Measurements from ENCODE around the gene MGAT5. TPM values are rescaled to one million over a fixed set of nuclear protein-coding genes. Genes with fewer than 3 reads are reported as not detected.

Gene MGAT5
- total and polyA plus RNA-seq, 5 experiments from 2014 or later: 3.6 to 61.1 (median 5.8) TPM

- Mint-ChIP-seq H3K27me3 (no peaks in the 10 kb centered on the region), H3K4me3 (peak overlapping the region in 8 of 10 donors; percentile 0 to 75 (median 54)), H3K4me1 (peaks cover 43 to 93% (median 75%) of the 10 kb centered on the region in 4 donors), H3K27ac (peak overlapping the region in 9 of 10 donors; percentile 1 to 86 (median 17)), H3K36me3 (no peaks in the 10 kb centered on the region), H3K9me3 (no peaks in the 10 kb centered on the region)
- DNase-seq: peak; percentile 45 to 87 (median 67)
- peak; percentile 55 to 65 for ATAC-seq
- POLR2A ChIA-PET: interaction anchor here (0.8 to 4.7 kb wide), 3 partner anchors 10 to 126 kb away, joined by 3 to 25 read pairs (median 7); no protein-coding TSS in a partner anchor
These were observed 8.4 kb upstream of the MGAT5 start for GRCh38 chr2:134245340-134245984.

- peaks cover 44 to 97% (median 84%) of the 10 kb centered on the region in 4 donors for H3K4me1 Mint-ChIP-seq
- DNase-seq (no peak), ATAC-seq (no peak)
- no peaks in the 10 kb centered on the region for H3K36me3 Mint-ChIP-seq
- peak overlapping the region in 9 of 10 donors; percentile 6 to 70 (median 45) for H3K27ac Mint-ChIP-seq
- H3K4me3 Mint-ChIP-seq: peak overlapping the region in 9 of 10 donors; percentile 42 to 78 (median 56)
- H3K9me3 Mint-ChIP-seq: no peaks in the 10 kb centered on the region
- POLR2A ChIA-PET: interaction anchor here (1.8 to 4.7 kb wide), 2 partner anchors 65 to 127 kb away, joined by 7 to 25 read pairs; no protein-coding TSS in a partner anchor
- H3K27me3 Mint-ChIP-seq: no peaks in the 10 kb centered on the region
These were observed 7.6 kb upstream of the MGAT5 start for GRCh38 chr2:134246154-134246874.

DNA sequence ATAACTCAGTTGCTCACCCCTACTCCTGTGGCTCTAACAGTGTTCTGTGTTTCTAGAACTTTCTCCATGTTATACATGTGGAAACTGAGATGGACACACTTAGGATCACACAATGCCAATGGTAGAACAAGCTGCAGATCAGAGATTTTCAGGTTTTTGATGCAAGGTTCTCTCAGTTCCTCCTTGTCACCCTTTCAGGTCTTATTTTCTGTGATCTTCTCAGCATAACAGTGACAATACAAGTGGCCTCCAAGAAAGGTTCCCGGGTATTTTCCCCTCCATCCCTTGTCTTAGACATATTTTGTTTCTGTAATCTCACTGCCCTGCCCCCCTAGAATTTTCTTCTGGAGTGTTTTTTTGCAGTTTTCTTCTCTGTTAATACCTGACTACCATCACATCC, 6.2 kb upstream of the MGAT5 start:
- Mint-ChIP-seq H3K4me1 (peaks cover 52 to 99% (median 91%) of the 10 kb centered on the region in 4 donors), H3K4me3 (peak overlapping the region in 7 of 10 donors; percentile 19 to 78 (median 39)), H3K36me3 (no peaks in the 10 kb centered on the region), H3K27ac (peak overlapping the region in 5 of 10 donors; percentile 24 to 76 (median 45)), H3K27me3 (no peaks in the 10 kb centered on the region), H3K9me3 (no peaks in the 10 kb centered on the region)
- ATAC-seq: no peak
- DNase-seq: no peak
- POLR2A ChIA-PET: no interaction called here

DNA sequence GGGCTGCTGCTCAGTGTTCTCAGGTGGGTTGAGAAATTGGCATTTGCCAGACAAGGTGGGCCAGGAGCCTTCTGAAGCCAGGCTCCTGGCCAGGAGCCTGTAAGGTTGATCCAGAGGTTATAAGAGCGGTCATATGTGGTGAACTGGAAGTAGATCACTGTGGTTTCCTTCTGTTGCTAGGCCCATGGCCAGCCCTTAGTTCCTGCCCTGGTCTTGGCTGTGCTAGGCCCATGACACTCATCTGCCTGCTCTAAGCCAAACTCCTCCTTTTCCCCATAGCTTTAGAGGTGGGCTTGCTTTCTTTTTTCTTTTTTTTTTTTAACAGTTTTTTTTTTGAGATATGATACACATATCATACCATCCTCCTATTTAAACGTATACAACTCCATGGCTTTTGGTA, 5.0 kb upstream of the MGAT5 start:
- peaks cover 0 to 4% (median 2%) of the 10 kb centered on the region in 3 donors for H3K36me3 Mint-ChIP-seq
- ATAC-seq (no peak), DNase-seq (no peak)
- no peaks in the 10 kb centered on the region for H3K27me3 Mint-ChIP-seq
- peak overlapping the region in 1 of 10 donors; percentile 39 for H3K4me3 Mint-ChIP-seq
- H3K4me1 Mint-ChIP-seq: peaks cover 52 to 99% (median 91%) of the 10 kb centered on the region in 4 donors
- peak overlapping the region in 2 of 10 donors; percentile 73 to 76 for H3K27ac Mint-ChIP-seq
- no peaks in the 10 kb centered on the region for H3K9me3 Mint-ChIP-seq
- POLR2A ChIA-PET: interaction anchor here (0.6 kb wide), 2 partner anchors 9 to 13 kb away, joined by 3 to 5 read pairs; no protein-coding TSS in a partner anchor

DNA sequence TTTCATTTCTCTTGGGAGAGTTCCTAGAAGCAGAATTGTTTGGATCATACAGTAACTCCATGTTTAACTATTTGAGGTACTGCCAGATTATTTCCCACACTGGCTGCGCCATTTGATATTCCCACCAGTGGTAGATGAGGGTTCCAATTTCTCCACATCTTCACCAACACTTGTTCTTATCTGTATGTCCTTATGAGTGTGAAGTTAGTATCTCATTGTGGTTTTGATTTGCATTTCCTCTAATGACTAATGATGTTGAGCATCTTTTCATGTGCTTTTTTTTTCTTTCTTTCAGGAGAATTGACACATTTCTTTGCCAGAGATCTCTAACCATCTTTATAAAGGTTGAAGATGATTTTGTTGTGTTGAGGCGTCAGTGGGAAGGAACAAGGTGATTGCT, 4.1 kb upstream of the MGAT5 start:
- H3K27me3 Mint-ChIP-seq: no peaks in the 10 kb centered on the region
- DNase-seq: no peak
- peak overlapping the region in 4 of 10 donors; percentile 1 to 27 (median 24) for H3K4me3 Mint-ChIP-seq
- POLR2A ChIA-PET: no interaction called here
- peaks cover 50 to 99% (median 91%) of the 10 kb centered on the region in 4 donors for H3K4me1 Mint-ChIP-seq
- no peaks in the 10 kb centered on the region for H3K9me3 Mint-ChIP-seq
- peaks cover 0 to 12% (median 10%) of the 10 kb centered on the region in 3 donors for H3K36me3 Mint-ChIP-seq
- no peak for ATAC-seq
- peak overlapping the region in 3 of 10 donors; percentile 0 to 80 (median 73) for H3K27ac Mint-ChIP-seq

- peaks cover 0 to 16% (median 15%) of the 10 kb centered on the region in 3 donors for H3K36me3 Mint-ChIP-seq
- H3K4me1 Mint-ChIP-seq: peaks cover 47 to 96% (median 88%) of the 10 kb centered on the region in 4 donors
- H3K27me3 Mint-ChIP-seq: no peaks in the 10 kb centered on the region
- no peaks in the 10 kb centered on the region for H3K9me3 Mint-ChIP-seq
- H3K4me3 Mint-ChIP-seq: peak overlapping the region in 1 of 10 donors; percentile 2
- no peak for ATAC-seq
- POLR2A ChIA-PET: interaction anchor here (0.6 to 1.7 kb wide), 2 partner anchors 12 to 20 kb away, joined by 3 read pairs; no protein-coding TSS in a partner anchor
- no peak for DNase-seq
- H3K27ac Mint-ChIP-seq: peak overlapping the region in 1 of 10 donors; percentile 73
These were observed 2.9 kb upstream of the MGAT5 start for GRCh38 chr2:134250840-134251461.

DNA sequence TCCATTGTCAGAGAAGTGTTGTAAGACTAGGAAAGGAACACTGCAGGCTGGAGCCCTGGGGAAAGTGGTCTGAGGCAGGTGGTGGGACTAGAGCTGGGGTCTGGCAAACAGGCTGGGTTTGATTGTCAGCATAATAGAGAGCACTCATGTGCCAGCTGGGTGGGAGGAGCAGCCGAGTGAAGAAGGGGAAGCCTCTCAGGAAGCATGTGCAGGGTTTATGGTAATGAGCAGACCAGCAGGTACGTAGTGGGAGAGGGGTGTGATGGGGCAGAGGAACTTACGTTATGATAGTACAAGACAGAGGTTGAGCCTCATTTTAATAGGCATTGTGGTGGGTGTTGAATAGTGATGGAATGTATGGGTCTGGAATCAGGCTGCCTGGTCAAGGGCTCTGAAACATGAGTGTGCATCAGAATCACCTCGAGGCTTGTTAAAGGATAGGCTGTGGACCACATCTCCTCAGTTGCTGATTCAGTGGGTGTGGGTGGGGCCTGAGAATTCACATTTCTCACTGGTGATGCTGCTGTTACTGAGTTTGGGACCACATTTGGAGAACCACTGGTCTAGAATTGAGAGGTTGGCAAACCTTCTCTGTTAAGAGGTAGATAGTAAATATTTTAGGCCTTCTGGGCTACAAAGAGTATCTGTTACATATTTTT, 1.7 kb upstream of the MGAT5 start:
- Mint-ChIP-seq H3K4me3 (peak overlapping the region in 4 of 10 donors; percentile 12 to 60 (median 37)), H3K27me3 (no peaks in the 10 kb centered on the region), H3K36me3 (peaks cover 0 to 16% (median 15%) of the 10 kb centered on the region in 3 donors), H3K4me1 (peaks cover 42 to 96% (median 83%) of the 10 kb centered on the region in 4 donors), H3K9me3 (no peaks in the 10 kb centered on the region), H3K27ac (peak overlapping the region in 7 of 10 donors; percentile 2 to 86 (median 44))
- POLR2A ChIA-PET: interaction anchor here (1.2 to 1.7 kb wide), 2 partner anchors 9 to 11 kb away, joined by 3 read pairs; no protein-coding TSS in a partner anchor
- DNase-seq (no peak), ATAC-seq (peak; percentile 33 to 46)

DNA sequence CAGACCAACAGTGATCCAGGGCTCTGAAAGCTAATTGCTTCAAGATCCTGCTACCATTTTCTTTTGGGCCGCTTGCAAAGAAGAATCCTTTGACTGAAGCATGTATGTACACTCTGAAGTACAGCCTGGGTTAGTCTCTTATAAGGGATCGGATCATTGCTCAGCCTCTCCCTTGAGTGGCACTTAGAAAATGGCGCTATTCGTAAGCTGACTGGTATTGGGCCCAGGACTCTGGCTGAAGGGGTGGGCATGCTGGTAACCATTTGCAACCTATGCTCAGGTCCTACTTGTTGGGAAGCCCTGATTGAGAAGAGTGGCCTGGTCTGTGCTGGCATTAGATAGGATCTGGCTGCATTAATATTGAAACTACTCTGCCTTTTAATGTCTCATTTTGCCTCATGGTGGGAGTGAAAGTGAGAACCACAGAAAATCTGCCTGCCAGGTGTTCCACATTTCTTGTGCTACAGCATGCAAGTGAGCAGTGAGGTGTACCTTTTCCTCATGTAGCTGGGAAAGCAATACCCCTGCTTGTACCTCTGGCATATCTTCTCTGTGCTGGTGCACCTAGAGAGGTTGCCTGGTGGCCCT, 661 bp upstream of the MGAT5 start:
- POLR2A ChIA-PET: interaction anchor here (1.2 to 1.4 kb wide), 2 partner anchors 8 to 75 kb away, joined by 3 read pairs; no protein-coding TSS in a partner anchor
- no peak overlapping the region for H3K4me3 Mint-ChIP-seq
- no peak for ATAC-seq
- H3K4me1 Mint-ChIP-seq: peaks cover 39 to 96% (median 83%) of the 10 kb centered on the region in 4 donors
- no peaks in the 10 kb centered on the region for H3K9me3 Mint-ChIP-seq
- peak overlapping the region in 4 of 10 donors; percentile 10 to 65 (median 26) for H3K27ac Mint-ChIP-seq
- H3K27me3 Mint-ChIP-seq: no peaks in the 10 kb centered on the region
- no peak for DNase-seq
- peaks cover 0 to 16% (median 15%) of the 10 kb centered on the region in 3 donors for H3K36me3 Mint-ChIP-seq

DNA sequence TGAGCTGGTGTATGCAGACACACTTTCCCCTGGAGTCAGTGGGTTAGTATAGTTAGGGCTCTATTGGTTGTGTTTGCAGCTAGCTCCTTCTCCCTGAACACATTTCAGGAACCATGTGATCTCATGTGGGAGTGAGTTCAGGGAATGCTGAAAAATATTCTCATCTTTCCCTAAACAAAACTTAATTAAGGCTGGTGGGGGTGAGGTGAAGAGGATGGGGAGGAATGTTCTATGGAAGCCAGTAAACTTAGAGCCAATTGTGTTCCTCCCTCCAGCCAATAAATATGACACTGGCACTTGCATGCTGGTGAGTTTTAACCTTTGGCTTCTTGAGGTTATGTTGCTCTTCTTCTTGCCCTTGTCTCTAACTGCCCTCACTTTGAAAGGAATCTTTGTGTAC, 952 bp downstream of the MGAT5 start:
- DNase-seq (no peak), ATAC-seq (no peak)
- H3K4me1 Mint-ChIP-seq: peaks cover 47 to 96% (median 85%) of the 10 kb centered on the region in 4 donors
- peaks cover 0 to 16% (median 15%) of the 10 kb centered on the region in 3 donors for H3K36me3 Mint-ChIP-seq
- POLR2A ChIA-PET: no interaction called here
- no peaks in the 10 kb centered on the region for H3K27me3 Mint-ChIP-seq
- H3K9me3 Mint-ChIP-seq: no peaks in the 10 kb centered on the region
- H3K4me3 Mint-ChIP-seq: peak overlapping the region in 1 of 10 donors; percentile 52
- no peak overlapping the region for H3K27ac Mint-ChIP-seq

GRCh38 chr2:134256956-134257355, 3.1 kb downstream of the MGAT5 start:
- Mint-ChIP-seq H3K36me3 (peaks cover 0 to 18% (median 16%) of the 10 kb centered on the region in 3 donors), H3K27me3 (no peaks in the 10 kb centered on the region), H3K9me3 (no peaks in the 10 kb centered on the region), H3K4me1 (peaks cover 53 to 98% (median 87%) of the 10 kb centered on the region in 4 donors), H3K4me3 (peak overlapping the region in 8 of 10 donors; percentile 32 to 67 (median 46)), H3K27ac (peak overlapping the region in 8 of 10 donors; percentile 15 to 95 (median 66))
- DNase-seq (no peak), ATAC-seq (no peak)
- POLR2A ChIA-PET: interaction anchor here (1.5 to 2.0 kb wide), 3 partner anchors 14 to 138 kb away, joined by 4 to 9 read pairs (median 6); no protein-coding TSS in a partner anchor

- Mint-ChIP-seq H3K9me3 (no peaks in the 10 kb centered on the region), H3K4me1 (peaks cover 48 to 98% (median 87%) of the 10 kb centered on the region in 4 donors), H3K36me3 (peaks cover 0 to 18% (median 16%) of the 10 kb centered on the region in 3 donors)
These were observed 3.6 kb downstream of the MGAT5 start for GRCh38 chr2:134257509-134257908.

More at GRCh38 chr2:134257509-134257908, 3.6 kb downstream of the MGAT5 start:
- POLR2A ChIA-PET: interaction anchor here (1.5 to 2.0 kb wide), 3 partner anchors 15 to 139 kb away, joined by 4 to 9 read pairs (median 6); no protein-coding TSS in a partner anchor
- ATAC-seq: no peak
- Mint-ChIP-seq H3K27me3 (no peaks in the 10 kb centered on the region), H3K27ac (peak overlapping the region in 6 of 10 donors; percentile 15 to 95 (median 60)), H3K4me3 (peak overlapping the region in 6 of 10 donors; percentile 10 to 67 (median 44))
- DNase-seq: no peak

All from naive thymus-derived CD8-positive, alpha-beta T cell (primary cell).